ENCODE data around the gene AK5.

The AK5 gene

DNA sequence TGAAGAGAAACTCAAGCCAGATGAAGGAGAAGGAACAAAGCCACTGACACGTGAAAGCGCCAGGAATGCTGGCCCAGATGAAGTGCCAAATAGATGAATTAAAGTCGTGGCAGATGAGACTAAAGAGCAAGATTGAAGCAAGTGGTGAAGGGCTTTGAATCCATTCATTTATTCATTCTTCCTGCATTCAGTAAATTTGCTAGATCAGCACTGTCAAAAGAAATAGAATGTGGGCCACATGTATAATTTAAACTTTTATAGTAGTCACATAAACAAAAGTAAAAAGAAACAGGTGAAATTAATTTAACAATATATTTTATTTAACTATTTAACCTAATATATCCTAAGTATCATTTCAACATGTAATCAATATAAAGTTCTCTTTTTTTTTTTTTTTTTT is 265.1 kb downstream of the AK5 start:
- DNase-seq: peak; percentile 35

DNA sequence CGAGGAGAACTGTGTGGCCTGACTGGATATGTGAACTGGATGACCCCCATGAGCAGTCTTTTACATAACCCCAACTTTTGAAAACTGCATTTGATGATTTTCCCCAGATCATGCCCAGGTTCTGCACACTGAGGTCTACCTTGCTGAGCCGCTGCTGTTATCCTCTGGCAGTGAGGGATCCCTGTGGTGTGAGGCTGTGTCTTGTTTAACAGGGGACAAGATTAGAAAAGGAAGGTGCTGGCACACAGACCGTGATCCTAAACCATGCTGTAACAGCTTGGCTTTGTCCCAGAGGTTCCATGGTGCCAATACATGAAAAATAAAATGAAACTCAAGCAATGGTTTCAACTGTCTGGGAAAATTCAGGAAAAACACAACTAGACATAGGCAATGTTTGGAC is 266.5 kb downstream of the AK5 start:
- DNase-seq: no peak

DNA sequence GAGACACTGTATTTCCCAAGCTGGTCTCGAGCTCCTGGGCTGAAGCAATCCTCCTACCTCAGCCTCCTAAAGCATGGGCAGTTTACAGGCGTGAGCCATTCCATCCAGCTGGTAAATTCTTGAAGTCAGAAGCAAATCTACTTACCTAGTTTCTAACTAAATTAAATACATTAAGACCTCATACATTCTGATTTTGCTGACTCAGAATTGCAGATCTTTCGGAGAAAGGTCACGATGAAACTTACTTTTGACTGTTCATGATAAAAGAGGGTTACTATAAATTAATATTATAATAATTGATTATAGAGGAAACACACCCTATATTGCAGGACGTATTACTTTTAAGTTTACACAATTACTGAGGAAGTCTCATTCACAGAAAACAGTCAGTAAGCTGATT is 268.3 kb downstream of the AK5 start:
- DNase-seq: no peak

DNA sequence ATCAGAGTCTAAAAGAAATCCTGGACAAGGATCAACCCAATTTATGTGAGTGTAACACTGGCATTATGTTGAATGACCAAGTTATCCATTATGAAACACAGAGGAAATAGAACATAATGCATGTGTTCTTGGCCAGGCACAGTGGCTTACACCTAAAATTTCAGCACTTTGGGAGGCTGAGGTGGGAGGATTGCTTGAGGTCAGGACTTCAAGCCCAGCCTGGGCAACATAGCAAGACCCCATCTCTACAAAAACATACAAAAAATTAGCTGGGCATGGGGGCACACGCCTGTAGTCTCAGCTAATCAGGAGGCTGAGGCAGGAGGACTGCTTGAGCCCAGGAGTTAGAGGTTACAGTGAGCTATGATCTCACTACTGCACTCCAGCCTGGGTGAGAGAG is 270.8 kb downstream of the AK5 start:
- DNase-seq: no peak

DNA sequence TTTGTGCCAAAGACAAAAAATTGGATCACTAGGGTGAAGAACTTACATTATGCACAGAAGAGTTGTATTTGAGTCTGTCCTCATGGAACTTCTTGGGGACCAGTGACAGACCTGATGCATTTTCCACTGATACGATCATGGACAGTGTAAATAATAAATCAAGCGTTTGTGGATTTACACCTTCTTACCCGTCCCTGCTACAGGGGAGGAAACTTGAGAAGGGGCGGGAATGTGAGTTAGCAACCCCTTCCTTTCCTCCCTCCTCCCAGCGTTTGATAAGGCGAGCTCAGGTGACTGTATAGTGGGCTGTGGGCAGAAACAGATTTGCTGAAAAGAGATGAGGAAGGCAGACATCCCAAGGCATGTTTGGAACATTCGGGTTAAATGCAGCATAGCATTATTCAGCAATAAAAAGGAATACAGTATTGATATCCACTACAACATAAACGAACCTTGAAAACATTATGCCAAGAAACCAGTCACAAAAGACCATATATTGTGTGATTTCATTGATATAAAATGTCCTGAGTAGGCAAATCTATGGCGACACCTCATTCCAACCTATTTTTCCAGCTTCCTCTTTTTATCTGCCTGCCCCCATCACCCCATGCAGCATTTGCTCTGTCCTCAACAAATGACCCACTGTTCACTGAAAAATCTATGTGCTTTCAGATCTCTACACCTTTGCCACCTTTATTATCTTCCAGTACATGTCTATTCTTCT is 271.9 kb downstream of the AK5 start:
- no peak for DNase-seq

DNA sequence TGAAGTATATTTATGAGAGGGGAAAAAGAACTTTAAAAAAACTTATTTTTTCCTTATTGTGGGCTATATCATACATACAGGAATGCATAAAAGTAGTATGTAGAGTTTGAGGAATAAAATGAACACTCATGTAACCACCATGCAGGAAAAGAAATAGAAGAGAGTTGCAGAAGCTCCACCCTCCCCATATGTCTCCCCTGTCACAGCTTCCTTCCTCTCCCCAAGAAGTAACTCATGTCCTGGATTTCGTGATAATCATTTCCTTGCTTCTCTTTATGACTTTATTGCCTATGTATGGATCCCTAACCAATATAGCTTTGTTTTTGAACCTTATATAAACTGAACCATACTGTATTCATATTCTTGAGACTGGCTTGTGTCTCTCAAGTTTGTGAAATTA is 274.2 kb downstream of the AK5 start:
- no peak for DNase-seq

DNA sequence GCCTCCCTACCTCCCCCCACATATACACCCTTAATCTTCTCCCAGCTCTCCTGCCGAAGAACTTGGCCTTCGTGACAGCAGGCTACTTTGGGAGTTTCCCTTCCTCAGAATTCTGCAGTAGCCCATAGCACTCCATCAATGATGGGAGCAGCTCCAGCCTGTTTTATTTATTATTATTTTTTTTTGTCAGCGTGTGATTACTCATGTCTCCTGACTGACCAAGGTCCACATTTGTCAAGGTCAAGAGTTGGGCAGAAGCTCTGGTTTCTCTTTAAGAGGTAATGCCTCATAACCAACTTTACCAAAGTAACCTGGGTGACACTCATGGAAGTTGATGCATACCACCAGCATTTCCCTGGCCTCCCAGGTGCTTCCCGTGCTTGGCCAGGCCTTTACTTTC is 275.2 kb downstream of the AK5 start:
- DNase-seq: no peak

DNA sequence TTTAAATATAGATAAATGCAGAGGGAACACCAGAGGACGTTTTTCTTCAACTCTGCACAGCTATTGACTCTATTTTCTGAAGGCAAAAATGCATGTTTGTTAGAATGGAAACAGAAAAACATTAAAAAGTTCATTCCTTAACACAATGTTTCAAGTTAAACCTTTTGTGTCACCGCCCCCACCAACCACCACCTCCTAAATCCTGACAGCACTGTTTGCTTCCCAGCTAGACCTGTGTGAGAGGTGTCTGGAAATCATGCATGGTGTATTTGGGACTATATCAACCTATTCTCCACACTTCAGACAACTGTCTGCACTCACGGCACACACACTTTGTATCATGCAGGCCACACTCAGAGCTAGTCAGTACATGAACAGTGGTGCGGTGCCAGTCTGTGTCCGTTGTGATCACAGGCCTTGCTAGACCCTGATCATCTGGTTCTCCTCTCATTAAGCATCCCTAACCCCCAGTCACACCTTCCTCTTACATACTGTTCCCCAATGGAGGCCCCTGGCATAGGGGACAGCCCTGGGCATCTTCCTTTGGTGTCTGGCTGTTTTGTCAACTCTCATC is 276.9 kb downstream of the AK5 start:
- DNase-seq: no peak

DNA sequence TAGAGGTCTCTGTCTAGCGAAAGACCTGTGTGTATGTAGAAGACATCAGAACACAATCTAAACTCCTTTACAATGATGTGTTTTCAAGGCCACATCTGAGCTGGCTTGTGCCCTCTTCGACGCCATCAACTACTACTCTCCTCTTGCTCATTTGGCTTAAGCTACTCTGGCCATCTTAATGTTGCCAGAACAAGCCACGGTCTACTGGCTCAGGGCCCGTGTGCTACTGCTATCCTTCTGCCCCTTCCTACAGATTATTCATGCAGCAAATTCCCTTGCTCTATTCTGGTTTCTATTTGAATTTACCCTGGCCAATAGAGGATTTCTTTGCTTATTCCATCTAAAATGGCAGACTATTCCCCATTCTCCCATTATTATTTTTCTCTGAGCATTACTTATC is 278.9 kb downstream of the AK5 start:
- DNase-seq: no peak

DNA sequence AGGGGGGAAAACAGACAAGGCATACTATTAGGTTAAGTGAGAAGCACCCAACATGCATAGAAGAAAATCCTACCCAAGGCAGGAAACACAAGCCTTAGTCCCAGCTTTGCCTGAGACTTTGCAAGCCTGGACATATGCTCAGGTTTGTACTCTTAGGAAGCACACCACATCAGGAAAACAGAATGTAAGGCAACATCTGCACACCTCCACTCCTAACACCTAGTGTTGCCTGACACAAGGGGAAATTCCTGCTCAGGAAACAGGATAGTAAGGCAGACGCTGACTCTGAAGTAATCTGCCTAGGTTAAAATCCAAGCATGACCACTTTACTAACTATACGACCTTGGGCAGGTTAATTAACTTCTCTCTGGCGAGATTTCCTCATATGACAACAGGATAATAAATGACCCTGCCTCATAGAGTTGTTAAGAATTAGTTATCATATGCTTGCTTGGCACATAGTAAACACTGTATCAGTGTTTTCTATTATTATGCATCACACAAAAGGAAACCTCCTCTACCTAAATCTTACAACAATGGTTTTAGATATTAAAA is 280.9 kb downstream of the AK5 start:
- DNase-seq: no peak

DNA sequence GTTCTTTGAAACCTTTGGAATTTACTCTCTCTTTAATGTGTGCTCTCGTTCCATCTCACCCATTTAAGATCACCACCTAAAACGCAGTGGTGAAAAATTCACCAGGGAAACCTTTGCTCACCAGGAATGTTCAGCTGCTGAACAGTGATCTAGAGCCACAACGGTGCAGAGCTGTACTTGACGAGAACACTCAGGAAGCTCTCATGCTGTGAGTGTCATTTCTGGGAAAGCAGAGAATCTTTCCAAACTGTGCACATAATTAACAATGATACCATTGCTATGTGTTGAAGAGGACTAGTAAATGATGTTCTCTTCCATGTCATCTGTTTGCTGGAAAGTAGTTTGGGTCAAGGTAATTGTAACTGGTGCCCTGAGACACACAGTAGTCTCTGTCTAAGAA is 283.5 kb downstream of the AK5 start:
- no peak for DNase-seq

DNA sequence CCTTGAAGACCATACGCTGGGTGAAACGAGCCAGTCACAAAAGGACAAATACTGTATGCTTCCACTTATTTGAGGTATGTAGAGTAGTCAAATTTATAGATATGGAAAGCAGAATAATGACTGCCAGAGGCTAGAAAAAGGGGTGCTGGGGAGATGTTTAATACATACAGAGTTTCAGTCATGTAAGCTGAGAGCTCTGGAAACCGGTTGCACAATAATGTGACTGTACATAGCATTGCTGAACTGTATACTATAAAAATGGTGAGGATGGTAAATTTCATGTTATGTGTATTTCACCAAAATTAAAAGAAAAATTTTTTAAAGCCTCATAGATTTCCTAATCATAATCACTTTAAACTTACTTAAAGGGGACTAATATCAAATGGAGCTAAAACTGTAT is 289.8 kb downstream of the AK5 start:
- no peak for DNase-seq

DNA sequence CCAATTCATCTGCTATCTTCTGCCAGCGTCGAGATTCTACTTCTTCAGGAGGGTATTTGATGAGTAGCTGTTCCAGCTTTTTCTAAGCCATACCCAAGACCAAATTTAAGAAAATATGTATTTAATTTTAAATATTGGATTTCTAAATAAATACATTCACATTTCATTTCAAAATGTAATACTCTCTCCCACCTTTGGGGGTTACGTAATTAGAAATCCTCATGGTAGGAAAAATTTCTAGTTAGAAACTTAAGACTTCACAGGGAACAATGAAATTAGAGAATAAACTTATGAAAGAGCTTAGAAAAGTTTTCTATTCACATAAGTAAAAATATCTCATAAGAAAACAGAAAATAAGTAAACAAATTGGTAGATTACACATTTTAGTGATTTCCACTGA is 297.7 kb downstream of the AK5 start:
- no peak for DNase-seq

DNA sequence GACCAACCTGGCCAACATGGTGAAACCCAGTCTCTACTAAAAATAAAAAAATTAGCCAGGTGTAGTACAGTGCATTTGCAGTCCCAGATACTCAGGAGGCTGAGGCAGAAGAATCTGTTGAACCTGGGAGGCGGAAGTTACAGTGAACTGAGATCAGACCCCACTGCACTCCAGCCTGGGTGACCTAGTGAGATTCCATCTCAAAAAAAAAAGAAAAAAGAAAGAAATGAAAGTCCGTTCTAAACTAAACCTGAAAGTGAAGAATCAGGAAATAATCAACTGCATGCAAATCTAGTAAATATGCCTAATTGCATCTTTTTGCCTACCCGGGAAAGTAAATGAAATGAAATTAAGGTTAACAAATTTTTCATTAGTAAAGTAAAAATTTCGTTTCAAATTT is 301.1 kb downstream of the AK5 start:
- no peak for DNase-seq

DNA sequence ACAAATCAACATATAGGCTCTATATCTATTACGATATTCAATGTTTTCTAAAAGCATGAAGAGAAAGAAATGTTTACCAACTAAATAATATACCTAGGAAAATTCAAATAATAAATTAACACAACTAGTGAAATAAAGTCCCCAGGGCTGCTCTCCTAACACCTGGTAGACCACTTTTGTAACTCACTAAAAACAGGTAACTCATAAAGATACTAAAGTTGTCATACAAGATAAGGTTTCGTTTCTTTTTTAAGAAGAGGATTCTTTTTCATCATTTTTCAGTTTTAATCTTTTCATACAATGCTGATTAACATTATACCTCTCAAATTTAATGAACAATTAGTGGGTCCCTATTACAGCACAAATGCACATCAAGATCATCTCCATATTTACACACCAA is 301.7 kb downstream of the AK5 start:
- DNase-seq: no peak

DNA sequence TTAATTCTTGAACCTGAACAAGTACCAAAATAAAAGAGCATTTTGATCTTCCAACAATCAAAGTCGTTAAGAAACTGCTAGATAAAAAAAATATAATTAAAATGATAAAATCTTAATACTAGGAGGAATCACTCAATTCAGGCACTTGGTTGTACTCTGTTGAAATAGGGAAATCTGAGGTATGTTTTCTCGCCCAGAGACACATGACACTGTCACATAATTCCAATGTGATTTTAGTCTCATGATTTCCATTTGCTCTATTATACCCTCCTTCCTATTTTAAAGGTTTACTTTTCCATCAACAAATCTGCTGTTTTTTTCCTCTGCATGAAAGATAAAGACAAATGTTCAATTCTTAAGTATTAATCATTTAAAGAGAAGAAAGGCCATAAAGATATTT is 303.1 kb downstream of the AK5 start:
- no peak for DNase-seq

DNA sequence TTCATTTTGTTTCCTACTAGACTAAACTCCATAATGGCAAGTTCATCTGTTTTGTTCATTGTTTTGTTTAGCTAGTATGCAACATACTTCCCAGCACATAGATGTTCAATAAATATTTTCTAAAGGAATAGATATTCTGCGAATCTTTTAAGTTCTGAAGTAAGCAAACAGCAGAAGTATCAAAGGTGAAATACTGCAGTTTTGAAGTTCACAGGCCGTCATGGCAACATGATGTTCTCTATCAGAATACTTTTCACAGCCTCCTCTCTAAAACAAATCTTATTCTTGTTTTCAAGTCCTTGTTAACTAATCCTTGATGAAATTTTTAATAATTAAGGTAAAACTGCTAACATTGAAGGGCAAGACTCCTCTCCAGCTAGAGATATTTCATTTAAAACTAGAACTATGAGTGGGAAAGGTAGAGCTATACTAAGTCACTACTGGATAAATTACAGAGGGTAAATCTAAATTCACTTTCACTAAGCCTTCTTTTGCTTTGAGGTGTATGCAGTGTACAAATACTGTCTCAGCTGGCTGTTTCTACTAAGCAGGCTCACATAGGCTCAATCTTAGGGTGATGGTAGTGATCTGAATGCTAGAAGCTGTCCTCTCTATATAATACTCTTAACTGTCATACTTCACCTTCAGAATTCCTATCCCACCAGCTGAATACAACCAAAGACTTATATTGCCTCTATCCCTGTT is 303.9 kb downstream of the AK5 start:
- DNase-seq: no peak

DNA sequence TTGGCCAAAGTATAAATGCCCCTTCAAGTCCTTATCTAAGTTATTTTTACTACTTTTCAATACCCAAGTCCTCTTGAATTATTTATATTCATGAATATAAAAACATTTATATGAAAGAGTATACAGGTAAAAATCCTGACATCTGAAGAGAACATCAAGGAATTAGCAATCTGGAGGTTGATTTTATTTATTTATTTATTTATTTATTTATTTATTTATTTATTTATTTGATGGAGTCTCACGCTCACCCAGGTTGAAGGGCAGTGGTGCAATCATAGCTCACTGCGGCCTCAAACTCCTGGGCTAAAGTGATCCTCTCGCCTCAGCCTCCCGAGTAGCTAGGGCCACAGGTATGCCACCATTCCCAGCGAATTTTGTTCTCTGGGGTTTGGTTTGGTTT is 307.4 kb downstream of the AK5 start:
- no peak for DNase-seq

DNA sequence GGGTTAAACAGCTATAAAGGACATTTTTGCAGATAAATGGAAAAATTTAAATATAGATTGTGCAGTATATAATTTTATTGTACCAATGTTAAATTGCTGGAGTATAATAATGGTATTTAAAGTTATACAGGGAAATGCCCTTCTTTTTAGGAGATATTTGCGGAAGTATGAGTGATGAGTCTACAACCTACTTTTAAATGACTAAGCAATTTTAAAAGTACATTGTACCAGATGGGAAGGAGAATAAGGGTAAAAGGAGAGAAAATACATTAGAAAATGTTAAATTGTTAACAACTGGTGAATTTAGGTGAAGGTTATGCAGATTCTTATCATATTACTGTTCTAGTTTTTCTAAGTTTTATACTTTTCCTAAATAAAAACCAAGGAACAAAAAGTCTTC is 308.8 kb downstream of the AK5 start:
- DNase-seq: no peak

DNA sequence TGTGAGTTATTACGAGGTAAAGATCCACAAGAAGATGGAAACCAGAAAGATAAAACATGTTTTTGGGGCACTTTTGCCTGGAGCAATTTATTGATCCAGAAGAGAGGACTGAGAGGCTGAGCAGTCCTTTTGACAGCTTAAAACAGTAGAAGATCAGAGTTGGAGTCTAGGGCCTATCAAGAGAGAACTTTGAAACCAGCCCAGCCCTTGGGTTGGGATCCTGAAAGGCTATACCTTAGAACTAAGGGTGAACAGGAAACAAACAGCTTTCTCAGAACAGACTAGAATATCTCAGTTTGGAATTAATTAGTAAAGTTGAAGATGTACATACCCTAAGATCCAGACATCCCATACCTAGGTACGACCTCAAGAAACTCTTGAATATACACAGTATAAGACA is 311.1 kb downstream of the AK5 start:
- DNase-seq: no peak

DNA sequence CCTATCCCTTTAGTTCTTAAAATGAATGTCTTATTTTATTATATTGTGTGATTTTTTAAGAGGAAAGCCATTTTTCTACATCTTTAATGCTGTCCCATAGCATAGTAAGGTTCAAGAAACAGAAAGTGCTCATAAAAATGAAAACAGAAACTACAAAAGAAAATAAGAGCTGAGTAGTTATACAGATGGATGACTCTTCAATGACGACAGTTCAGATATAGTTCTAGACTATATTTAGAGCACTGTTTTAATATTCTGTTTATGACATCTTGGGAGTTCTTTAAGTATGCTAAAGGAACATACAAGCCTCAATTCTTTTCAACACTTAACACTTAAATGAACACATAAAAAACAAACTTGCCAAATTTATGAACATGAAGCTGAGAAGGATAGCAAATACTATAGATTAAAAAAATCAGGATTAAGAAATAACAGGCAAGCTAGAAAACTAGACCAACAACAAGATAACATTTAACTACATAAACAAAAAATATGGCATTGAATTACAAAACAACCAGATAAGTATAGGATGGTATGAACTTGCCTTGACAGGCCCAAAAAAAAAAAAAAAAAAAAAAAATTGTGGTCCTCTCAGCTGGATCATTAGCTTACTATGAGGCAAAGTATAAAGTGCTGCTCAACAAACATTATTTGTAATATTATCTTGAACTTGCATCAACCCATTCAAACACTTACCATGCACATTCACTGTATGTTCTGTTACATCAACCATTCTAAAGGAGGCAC is 312.7 kb downstream of the AK5 start:
- no peak for DNase-seq

DNA sequence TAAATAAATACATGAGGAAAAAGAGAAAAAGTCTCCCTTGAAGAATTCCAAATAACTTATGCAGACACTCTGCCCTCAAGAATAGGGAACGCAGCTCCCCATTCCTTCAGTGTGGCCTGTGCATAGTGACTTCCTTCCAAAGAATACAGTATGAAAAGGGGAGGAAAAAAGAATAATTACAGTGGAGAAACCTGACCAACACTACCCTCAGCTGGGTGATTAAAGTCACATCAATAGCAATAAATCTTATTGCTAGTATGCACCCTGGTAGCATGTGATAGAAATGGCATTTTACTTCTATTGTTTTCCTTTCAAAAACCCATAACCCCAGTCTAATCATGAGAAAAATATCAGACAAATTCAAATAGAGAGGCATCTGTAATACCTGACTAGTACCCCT is 315.5 kb downstream of the AK5 start:
- no peak for DNase-seq

DNA sequence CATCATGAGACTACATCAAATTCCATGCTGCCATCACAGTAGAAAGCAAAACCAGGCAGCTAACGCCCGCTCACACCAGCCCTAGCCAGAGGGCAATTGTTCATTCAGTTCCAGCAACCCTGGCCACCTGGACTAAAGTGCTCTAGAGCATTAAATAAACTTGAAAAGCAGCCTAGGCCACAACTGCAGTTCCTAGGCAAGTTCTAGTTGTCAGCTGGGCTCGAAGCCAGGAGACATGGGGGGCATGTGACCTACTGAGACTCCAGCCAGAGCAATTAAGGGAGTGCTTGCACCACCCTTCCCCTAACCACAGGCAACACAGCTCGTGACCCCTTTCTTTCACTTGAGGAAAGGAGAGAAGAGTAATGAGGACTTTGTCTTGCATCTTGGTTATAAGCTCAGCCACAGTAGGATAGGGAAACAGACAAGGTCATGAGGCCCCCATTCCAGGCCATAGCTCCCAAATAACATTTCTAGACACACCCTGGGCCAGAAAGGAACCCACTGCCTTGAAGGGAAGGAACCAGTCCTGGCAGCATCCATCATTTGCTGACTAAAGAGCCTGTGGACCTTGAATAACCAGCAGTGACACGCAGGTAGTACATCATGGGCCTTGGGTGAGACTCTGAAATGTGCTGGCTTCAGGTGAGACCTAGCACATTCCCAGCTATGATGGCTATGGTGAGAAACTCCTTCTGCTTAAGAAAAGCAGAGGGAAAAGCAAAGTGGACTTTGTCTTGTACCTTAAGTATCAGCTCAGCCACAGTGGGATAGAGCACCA is 323.6 kb downstream of the AK5 start:
- peak; percentile 59 for DNase-seq

Data from fibroblast of upper back skin (primary cell).